ENCODE results near the gene TP53.

Gene TP53

GRCh38 chr17:7685533-7686221, 1.6 kb downstream of the TP53 start (continued):
- TF ChIP-seq ZNF639 (tag by site-specific recombination; IDR thresholded peaks at IDR 0.05) = no peak
- TF ChIP-seq ZNF48 (tag by site-specific recombination; IDR thresholded peaks at IDR 0.05) = no peak
- TF ChIP-seq FEZF1 (tag by site-specific recombination; IDR thresholded peaks at IDR 0.05) = 0 out of 2 replicates have a peak, but pooled peaks have one; percentile 44
- TF ChIP-seq YY1 (tag by site-specific recombination; IDR thresholded peaks at IDR 0.05) = peak; percentile 22; the same call in 1 of the 2 replicates
- TF ChIP-seq ZBTB20 (tag by site-specific recombination; IDR thresholded peaks at IDR 0.05) = peak; percentile 77; the same call in 1 of the 2 replicates
- no peak; the same call in 1 of the 2 replicates for TF ChIP-seq ZNF580 (tag by site-specific recombination; IDR thresholded peaks at IDR 0.05)
- TF ChIP-seq WT1 (tag by site-specific recombination; IDR thresholded peaks at IDR 0.05) = no peak
- TF ChIP-seq PRDM1 (tag by site-specific recombination; IDR thresholded peaks at IDR 0.05) = no peak
- TF ChIP-seq ZNF544 (tag by site-specific recombination; IDR thresholded peaks at IDR 0.05) = no peak
- no peak for TF ChIP-seq ZNF404 (tag by site-specific recombination; IDR thresholded peaks at IDR 0.05)
- no peak for TF ChIP-seq ZNF658 (tag by site-specific recombination; IDR thresholded peaks at IDR 0.05)
- no peak for TF ChIP-seq ZNF2 (tag by site-specific recombination; IDR thresholded peaks at IDR 0.05)
- TF ChIP-seq ZNF23 (tag by site-specific recombination; IDR thresholded peaks at IDR 0.05; ENCODE audit: borderline replicate concordance) = no peak
- no peak; the same call in 1 of the 2 replicates for TF ChIP-seq OVOL3 (tag by site-specific recombination; IDR thresholded peaks at IDR 0.05)
- no peak for TF ChIP-seq ZBTB10 (tag by site-specific recombination; IDR thresholded peaks at IDR 0.05)
- no peak for TF ChIP-seq ZNF626 (tag by site-specific recombination; IDR thresholded peaks at IDR 0.05)
- TF ChIP-seq MYNN (tag by site-specific recombination; IDR thresholded peaks at IDR 0.05; ENCODE audit: borderline replicate concordance) = no peak
- no peak for TF ChIP-seq GFI1B (tag by site-specific recombination; IDR thresholded peaks at IDR 0.05)
- TF ChIP-seq YY2 (tag by site-specific recombination; IDR thresholded peaks at IDR 0.05) = no peak
- 0 out of 2 replicates have a peak, but pooled peaks have one; percentile 20 for TF ChIP-seq PRDM4 (tag by site-specific recombination; IDR thresholded peaks at IDR 0.05)
- peak; percentile 98 for TF ChIP-seq ZBTB17 (tag by site-specific recombination; IDR thresholded peaks at IDR 0.05)
- TF ChIP-seq ZNF555 (tag by site-specific recombination; conservative IDR thresholded peaks at IDR 0.05) = no peak
- TF ChIP-seq GLI2 (tag by site-specific recombination; IDR thresholded peaks at IDR 0.05; ENCODE audit: borderline replicate concordance, low read depth) = no peak
- no peak for TF ChIP-seq ZNF146 (tag by site-specific recombination; IDR thresholded peaks at IDR 0.05)
- no peak for TF ChIP-seq ZNF155 (tag by site-specific recombination; IDR thresholded peaks at IDR 0.05)
- no peak for TF ChIP-seq ZNF830 (tag by site-specific recombination; IDR thresholded peaks at IDR 0.05; ENCODE audit: low read depth)
- TF ChIP-seq ZBTB7A (tag by site-specific recombination; IDR thresholded peaks at IDR 0.05; ENCODE audit: low read depth) = peak; percentile 53; the same call in 1 of the 2 replicates
- no peak for TF ChIP-seq SALL2 (tag by site-specific recombination; IDR thresholded peaks at IDR 0.05; ENCODE audit: borderline replicate concordance)
- peak; percentile 58 for TF ChIP-seq ZNF324 (tag by site-specific recombination; IDR thresholded peaks at IDR 0.05)
- TF ChIP-seq, protein P1, sequence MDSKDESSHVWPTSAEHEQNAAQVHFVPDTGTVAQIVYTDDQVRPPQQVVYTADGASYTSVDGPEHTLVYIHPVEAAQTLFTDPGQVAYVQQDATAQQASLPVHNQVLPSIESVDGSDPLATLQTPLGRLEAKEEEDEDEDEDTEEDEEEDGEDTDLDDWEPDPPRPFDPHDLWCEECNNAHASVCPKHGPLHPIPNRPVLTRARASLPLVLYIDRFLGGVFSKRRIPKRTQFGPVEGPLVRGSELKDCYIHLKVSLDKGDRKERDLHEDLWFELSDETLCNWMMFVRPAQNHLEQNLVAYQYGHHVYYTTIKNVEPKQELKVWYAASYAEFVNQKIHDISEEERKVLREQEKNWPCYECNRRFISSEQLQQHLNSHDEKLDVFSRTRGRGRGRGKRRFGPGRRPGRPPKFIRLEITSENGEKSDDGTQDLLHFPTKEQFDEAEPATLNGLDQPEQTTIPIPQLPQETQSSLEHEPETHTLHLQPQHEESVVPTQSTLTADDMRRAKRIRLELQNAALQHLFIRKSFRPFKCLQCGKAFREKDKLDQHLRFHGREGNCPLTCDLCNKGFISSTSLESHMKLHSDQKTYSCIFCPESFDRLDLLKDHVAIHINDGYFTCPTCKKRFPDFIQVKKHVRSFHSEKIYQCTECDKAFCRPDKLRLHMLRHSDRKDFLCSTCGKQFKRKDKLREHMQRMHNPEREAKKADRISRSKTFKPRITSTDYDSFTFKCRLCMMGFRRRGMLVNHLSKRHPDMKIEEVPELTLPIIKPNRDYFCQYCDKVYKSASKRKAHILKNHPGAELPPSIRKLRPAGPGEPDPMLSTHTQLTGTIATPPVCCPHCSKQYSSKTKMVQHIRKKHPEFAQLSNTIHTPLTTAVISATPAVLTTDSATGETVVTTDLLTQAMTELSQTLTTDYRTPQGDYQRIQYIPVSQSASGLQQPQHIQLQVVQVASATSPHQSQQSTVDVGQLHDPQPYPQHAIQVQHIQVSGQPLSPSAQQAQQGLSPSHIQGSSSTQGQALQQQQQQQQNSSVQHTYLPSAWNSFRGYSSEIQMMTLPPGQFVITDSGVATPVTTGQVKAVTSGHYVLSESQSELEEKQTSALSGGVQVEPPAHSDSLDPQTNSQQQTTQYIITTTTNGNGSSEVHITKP (tag by site-specific recombination; IDR thresholded peaks at IDR 0.05) = no peak
- peak; percentile 84 for TF ChIP-seq ZNF629 (tag by site-specific recombination; IDR thresholded peaks at IDR 0.05)
